DMS79 (cell line): Measurements from ENCODE around the gene GSTP1.

Experiments used
- DNase-seq: peaks from one replicate; lab custom pipeline; 2025; lab: John Stamatoyannopoulos, UW

The GSTP1 gene

DNA sequence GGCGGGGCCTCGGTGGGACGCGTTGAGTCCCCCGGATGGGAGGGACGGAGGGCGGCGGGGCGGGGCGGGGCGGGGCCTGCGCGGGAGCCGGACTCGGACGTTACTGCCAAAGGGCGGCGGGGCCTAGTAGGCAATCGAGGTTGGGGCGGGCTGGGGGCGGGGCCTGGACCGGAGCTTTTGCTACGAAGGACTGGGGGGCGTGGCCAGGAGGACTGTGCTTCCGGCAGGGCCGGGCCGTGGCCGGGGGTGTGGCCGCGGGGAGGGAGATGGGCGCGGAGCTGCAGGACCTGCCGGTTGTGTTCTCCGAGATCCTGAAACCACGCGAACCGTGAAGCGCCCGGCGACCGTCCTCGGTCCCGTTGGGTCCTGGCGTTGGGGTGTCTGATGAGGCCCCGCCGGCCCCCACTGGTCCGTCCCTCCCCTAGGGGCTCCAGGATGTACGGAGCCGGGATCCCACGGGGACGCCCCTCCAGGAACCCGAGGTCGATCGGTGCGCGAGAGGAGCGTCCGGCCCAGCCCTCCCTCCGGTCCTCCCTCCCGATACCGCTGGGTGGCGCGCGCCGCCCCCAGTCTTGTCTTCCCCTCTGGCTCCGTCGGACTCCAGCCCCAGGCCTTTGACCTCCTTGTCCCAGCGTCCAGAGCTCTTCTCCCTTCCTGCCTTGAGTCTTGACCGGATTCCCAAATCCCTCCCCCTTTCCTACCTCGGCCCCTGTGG lies 46.8 kb downstream of the GSTP1 start:
- peak; percentile 93 for DNase-seq

DNA sequence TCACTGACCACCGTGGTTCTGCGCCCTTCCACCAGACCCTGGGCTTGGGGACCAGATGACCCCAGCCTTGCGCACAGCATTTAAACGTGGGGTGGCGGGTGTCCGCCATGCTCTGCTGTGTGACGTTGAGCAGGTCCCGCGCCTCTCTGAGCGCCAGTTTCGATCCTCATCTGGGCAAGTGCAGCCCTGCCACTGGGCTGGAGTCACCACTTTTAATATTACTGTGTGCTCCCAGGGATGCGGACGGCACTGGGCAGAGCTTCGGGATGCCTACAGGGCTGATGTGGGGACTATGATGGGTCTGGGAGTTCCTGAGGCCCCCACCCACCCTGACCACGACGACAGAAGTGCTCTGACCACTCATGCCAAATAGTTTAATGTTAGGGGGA lies 47.3 kb downstream of the GSTP1 start:
- DNase-seq: no peak

DNA sequence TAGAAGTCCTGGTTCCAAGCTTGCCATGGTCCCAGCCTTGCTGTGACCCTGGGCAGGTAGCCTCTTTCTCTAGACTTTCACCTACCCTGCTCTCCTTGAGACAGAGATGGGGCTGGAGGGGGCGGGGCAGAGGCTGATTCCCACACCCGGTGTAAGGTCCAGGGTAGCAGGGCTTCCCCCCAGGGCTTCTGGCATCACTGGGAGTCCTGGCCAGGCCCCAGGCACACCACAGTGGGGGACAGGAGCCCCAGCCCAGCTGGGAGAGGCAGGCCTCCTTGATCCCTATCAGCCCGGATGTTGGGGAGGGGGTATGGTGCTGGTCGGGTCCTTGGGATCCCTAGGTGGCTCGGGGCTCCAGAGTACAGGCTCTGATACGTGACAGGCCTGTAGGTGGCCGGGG lies 47.8 kb downstream of the GSTP1 start:
- no peak for DNase-seq

DNA sequence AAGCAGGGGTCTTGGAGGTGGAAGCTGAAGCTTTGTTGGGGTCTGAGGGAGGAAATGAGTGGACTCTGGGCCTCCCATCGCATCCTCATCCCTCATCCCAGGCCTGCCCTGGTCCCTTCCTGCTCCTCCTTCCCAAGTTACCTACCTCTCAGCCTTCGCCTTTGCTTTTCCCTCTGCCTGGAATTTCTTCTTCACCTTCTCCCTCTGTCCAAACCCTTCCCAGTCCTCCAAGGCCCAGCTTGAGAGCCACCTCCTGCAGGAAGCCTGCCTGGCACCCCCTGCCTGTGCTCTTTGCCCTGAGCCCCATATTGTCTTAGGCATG lies 48.2 kb downstream of the GSTP1 start:
- DNase-seq: no peak

DNA sequence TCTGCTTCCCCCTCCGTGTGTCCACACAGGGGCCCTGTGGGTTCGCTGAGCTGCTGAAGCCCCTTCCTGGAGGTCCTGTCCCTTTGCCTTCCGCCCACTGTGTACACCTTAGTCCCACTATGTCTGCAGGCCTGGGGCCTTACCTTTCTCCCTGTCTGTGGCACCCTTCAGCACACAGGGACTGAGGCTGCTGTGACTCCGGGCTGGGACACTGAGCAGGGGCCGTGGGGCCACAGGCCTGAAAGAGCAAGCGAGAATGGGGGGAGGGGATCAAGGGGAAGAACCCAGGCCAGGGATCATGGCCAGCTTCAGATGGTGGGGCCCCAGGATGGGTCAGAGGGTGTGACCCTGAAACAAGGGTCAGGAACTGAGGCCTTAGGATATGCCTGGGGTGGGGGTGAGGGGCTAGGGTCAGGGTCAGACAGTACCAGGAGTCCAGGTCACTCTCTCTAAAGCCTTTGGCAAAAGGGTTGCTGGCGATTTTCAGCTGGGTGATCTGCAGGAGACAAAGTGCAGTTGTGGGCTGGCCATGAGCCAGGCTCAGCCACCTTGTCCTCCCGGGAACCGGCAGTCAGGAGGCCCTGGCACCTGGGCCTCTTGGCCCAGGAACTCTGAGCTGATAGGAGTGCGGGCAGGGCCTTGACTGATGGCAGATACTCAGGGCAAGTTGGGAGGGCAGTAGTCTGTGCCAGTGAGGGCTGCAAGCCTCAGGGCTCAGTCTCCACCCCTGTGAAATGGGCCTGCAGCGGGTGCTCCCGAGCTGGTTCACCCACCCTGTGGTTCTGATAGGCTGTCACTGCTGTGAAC lies 48.8 kb downstream of the GSTP1 start:
- peak; percentile 19 for DNase-seq

DNA sequence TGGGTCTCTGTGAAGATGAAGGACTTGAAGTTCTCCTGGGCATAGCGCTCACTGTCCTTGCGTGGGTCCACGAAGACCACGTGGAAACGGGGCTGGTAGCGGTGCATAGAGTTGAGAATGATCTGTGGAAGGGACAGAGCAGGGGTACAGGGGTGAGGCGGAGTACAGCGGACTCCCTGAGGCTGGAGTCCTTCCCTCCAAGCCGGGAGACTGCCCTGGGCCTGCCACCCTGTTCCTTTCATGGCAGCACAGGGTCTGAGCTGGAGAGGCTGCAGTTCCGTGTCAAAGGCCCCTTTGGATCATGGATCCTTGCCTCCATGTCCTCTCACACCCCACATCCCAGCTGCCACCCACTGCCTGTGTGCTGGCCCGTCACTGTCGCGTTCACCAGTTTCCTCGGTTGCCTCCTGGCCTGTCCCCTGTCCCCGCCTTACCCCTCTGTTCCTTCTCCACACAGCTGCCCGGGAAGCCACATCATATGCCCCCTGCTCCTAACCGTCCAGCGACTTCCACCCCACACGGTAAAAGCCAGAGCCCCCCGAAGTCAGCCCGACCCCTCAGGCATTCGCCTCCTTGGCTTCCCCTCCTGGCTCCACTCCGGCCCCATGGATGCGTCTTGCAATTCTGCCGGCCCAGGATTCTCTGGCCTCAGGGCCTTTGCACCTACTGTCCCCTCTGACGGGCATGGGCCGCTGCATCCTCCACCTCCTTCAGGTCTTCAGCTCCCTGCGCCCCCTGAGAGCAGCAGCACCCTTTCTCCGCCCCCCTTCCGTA lies 49.6 kb downstream of the GSTP1 start:
- DNase-seq: no peak

DNA sequence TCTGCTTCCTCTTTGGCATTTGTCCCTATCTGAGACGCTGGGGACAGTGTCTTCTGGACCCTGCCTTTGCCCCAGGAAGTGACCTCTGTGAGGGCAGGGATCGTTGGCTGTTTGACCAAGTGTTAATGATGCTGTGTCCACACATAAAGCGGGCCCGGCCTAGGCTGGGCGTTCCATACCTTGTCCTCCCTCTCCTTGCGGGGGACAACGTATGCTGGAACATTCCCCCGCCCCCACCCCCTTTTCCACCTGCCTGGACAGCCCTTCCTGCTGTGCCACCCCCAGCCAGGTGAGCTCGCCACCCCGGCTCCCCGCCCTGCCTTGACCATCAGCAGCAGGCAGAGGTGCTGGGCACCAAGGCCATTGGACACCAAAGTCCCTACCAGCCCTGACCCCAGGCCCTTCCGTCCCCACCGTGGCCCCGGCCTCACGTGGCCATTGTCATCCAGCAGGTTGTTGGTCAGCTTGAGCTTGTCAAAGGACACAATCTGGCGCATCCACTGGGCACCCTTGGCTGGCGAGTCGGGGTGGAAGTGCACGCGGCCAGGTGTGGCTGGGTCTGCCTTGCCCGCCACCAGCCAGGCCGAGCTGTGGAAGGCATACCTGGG lies 50.2 kb downstream of the GSTP1 start:
- DNase-seq: no peak

DNA sequence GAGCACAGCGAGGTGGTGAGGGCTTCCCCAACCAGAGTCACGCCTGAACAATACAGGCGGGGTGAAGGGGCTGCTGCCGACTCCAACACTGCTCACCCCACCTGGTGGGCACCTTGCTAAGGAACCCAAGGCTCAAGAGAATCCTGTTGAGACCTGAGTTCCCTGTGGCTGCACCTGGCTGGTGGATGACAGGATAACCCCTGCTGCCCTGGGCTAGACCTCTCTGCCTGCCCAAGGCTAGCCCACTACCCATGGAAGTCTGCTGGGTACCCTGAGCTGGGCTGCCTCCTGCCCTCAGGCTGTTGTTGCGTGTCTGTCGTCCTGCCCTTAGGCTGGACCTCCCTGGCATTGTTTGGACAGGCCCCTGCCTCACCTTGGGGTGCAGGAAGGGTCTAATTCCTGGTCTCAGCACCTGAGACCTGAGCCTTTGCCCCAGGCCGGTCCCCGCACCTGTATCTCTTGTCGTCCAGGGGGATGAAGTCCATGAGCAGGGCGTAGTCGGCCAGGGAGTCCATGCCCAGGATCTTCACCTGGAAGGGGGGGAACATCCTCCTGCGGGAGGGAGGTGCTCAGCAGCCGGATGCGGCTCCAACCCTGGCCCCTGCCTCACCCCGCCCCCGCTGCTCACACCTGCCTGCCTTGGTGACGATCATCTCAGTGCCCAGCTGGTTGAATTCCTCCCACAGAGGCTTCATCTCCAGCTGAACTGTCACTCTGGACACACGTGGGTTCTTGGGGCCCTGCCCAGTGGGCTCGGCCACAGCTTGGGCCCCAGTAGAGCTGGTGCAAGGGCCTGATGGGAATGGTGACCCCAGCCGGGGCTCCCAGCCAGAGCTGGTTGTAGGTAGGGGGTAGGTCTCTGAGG lies 51.0 kb downstream of the GSTP1 start:
- no peak for DNase-seq

DNA sequence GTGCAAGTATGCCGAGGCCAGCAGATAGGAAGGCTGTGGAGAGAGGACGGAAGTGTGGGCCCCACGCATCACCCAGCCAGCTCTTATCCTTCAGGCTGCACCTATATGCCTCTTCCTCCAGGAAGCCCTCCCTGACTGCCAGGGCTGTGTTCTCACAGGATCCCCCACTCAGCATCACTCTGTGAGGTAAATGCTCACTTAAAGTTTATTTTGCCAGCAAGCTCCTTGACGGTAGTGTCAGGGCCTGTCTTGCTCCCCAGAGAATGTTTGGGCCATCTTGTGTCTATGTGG lies 51.6 kb downstream of the GSTP1 start:
- no peak for DNase-seq
